HG03097 (cell line): ENCODE measurements around the gene NOL9.

Experiments used
- ATAC-seq: cut with Tn5 transposase; IDR thresholded peaks from one replicate; pipeline ENCODE4 v1.9.1; 2021; ENCODE audit not compliant: unreplicated experiment, low FRiP score

The NOL9 gene

DNA sequence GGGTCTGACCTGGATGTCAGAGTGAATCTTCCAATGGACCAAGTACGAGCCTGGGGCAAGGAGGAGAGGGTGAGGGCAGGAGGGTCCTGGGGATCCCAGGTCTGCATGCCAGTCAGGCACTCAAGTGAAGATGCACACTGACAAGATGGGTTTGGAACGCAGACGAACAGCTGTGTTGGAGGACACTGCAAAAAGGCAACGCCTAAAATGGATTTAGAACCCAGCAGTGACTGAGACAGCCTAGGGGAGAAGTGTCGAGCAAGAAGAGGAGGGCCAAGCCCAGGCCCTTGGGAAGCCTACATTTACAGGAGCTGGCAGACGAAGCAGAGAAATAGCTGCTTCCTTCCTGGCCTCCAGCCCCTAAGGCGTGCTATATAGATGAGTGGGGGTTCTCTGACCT is 25.8 kb downstream of the NOL9 start:
- ATAC-seq = no peak

DNA sequence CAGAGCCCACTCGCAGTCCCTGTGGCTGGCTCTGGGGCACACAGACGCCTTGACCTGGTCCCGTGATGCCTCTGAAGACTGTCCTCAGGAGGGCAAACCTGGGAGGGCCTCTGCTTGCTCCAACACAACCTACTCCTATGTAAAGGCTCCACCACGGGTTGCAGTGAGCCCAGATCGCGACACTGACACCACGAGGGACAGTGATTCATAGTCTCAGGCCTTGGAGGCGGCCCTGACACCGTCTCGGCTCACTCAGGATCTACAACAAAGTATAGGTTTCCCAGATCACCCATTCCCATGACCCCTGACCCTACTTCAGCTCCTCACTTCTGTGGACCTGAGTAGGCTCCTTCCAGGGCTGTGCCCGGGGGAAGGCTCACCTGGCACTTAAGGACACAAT is 28.0 kb downstream of the NOL9 start:
- ATAC-seq = no peak

DNA sequence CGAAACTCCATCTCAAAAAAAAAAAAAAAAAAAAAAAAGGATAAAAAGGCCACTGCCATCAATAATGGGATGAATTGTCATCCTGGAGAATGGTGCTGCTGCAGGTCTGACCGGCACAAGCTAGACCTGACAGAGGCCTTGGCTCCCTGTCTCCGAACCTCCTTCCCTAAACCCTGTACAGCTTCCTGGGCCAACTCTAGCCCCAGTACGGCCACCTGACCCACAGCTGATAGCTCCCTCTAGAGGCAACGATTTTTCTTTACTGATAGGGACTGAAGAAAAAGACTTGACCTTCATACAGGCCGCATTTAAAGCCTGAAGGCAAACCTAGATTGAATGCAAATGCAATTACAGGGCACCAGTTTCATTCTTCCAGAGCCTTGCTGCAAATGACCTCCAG is 30.7 kb downstream of the NOL9 start:
- ATAC-seq = no peak

DNA sequence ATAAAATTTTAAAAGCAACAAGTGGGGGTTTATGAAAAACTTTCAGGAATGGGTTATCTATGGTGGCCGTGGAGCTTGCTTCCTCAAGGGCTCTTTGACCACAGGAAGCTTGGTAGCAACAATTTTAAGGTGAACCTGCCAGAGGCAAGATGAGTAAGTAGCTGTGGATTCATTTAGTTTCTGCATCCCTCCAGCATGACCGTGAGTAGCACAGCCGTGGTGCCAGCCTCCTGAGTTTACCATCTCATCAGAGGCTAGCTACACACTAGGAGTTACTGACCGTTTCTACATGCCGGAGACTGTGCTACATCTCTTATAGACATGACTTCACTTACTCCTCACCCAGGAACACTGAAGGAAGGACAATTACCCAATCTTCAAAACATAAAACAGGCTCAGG is 32.8 kb downstream of the NOL9 start:
- ATAC-seq = no peak

DNA sequence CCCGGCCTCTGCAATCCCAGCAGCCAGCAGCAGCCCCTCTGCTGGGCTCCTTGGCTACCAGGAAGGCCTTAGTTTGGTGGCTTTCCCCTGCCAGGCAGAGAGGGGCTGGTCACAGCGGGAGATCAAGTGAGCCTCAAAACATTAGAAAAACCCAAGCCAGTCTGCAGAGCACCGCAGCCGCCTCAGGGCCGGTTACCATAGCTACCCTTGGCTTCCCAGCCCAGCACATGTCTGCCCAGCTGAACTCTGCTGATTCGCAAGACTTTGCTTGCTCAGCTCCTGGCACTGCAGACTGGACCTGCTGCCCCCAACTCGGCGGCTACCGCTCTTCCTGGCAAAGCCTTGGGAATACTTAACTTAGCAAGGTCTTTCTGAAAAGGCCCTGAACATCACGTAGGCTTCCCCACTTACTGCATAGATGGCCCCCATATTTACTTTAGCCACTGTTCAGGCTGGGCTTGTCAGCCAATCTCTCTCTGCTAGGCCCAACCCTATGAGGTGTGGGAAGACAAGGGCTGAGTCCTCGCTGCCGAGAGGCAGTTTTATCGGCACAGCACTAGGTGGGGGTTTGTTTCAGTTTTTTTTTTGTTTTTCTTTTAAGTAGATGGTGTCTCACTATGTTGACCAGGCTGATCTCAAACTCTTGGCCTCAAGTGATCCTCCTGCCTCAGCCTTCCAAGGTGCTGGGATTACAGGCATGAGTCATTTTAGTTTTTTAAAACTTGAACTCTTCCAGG is 34.2 kb downstream of the NOL9 start:
- no peak for ATAC-seq

DNA sequence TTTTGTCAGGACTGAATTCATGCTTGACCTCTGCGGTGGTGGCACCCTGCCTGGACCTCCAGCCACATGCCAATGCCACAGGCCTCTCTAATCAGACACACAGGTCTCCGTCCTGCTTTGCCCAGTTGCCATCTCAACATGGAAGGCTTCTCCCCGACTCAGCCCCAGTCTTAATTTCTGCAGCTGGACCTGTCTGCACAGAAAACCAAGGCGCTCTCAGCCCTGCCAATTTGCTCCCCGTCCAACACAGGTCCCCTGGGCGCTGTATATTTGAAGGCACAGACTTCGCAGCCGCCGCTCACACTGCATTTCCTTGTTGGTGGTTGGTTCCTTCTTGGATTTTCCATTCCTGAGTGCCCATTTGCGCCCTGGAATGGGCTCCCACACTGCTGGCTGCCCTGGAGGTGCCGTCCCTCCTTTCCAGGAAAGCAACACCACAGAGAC is 34.8 kb downstream of the NOL9 start:
- ATAC-seq = no peak

DNA sequence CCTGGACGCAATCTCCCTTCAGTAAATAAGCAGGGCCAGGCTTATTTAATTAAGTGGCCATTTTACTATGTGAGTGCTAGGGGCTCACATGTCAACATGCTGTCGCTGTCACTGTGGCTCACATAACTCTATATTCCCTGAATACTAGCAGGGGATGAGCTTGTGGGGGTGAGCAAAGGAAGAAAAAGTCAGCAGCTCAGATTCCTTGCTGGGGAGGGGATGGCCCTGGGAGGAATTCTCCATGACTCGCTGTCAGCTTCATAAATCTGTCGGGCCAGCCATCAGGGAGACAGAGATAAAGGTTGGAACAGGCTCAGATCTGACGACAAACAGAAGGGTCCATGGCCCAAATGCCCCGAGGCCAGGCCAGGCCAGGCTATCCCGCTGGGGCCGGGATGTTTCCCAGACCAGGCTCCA is 36.9 kb downstream of the NOL9 start:
- no peak for ATAC-seq

DNA sequence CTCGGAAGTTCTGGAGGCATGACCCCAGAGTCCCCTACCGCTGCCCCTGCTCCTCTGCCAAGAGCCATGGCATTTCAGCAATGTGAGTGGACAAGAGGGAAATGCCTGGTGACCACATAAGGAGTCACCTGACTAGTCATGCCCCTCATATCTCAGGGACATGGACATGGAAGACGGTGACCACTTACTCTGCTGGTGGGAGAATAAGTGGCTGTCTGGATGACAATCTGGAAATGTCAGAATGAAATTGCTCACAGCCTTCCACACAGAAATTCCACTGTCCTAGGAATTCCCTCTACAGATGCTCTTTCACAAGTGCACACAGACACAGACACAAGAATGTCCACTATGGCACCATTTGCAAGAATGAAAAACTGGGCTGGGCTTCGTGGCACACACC is 38.5 kb downstream of the NOL9 start:
- ATAC-seq = no peak

DNA sequence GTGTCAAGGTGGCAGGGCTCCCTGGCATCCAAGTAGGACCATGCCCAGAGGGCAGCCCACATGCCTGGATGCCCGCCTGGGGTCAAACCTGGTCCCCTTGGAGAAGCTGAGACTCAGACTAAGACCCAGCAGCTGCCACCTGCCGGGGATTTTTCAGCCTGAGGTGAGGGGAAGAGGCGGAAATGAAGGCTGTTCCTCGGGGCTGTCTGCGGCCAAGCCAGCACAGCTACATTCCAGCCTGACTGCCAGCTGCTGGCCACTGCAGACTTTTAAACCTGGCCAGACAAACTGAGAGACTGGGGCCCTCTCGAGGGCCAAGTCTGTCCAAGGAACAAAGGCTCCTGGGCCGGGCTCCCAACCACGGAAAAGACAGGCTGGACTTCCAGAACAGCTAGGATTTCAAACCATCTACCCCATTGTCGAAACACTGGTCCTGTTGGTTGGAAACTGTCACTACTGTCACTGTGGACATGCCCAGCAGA is 41.0 kb downstream of the NOL9 start:
- ATAC-seq = no peak

DNA sequence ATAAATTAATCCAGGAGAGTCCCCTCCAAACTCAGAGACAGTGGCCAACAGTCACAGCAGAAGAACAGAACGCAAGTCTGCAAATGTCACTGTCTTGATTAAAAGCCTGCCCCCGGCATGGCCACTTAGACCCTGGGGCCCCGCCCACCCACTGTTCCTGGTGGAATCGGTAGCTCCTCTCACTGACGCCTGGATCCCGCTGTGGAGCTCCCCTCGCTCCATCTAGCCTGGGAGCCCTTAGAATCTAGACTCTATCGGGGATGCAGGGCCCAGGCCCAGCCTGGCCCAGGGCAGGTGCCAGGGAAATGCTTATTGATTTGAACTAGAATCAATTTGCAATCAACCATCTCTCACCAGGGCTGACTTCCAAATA is 41.4 kb downstream of the NOL9 start:
- no peak for ATAC-seq

DNA sequence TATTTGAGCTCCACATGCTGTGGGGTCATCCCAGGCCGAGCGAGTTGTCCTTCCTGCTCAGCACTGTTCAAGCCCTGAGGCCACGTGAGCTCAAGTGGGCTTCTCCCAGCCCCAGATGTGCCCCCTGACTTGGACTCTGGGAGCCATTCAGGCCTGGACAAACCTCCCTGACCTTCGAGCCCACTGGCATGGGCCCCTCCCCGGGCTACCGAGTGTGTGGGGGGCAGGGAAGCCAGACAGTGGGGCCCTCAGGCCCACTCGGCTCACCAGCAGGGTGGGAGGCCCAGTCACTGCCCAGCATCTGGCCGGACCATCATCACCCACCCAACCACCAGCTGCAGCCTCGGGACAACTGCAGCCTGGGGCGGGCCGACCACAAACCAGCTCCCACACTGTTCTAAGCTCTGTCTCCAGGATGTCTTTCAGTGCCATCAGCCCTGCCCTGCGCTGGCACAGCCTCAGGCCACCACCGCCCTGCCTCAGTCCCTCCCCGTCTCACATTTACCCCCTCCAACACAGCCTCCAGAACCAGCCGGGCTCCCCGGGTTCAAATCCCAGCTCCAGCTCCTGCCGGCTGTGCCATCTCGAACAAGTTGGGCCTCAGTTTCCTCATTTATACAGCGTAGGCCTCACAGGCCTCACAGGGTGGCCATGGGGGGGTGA is 41.9 kb downstream of the NOL9 start:
- ATAC-seq = no peak

DNA sequence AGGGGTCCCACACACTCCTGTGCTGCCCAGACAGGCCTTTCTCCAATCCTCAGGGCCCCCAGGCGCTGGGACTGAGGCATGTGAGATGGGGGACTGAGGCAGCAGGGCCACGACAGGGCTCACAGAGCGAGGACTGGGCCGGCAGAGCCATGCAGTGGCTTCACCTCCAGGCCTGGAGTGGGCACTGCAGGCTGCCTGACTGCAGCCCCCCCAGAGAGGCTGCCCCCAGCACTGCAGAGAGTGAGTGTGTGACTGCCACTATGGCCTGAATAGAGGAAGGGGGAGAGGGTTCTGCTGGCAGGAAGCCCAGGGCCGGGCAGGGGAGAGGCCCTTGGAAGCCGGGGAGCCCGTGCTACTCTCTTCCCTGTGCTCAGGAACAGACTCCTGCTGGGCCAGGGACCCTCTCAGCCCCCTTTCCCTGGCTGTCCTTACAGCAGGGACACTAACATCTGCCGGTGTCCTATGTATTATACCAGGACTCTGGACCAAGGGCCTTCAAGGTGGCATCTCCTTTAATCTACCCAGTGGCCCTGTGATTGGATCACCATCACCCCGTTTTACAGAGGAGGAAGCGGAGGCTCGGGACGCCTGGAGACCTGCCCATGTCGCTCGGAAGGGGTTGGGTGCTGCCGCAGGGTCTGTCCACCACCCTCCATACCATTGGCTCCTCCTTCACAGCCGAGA is 42.6 kb downstream of the NOL9 start:
- no peak for ATAC-seq

DNA sequence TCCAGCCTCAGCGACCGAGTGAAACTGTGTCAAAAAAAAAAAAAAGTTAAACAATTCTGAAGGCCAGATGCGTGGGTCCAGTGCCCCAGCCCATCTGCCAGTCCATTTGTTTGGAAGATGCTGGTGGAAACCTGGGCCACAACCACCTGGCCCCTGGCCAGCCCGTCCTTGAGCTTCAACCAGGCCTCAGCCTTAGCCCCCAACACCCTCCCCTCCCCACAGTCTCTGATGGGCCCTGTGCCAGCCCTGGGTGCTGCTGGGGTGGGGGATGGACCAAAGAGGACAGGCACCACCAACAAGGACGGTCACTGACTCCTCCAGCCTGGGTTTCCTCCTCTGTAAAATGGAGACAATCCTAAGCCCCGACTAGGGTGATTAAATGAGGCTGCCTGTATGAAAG is 43.3 kb downstream of the NOL9 start:
- no peak for ATAC-seq

DNA sequence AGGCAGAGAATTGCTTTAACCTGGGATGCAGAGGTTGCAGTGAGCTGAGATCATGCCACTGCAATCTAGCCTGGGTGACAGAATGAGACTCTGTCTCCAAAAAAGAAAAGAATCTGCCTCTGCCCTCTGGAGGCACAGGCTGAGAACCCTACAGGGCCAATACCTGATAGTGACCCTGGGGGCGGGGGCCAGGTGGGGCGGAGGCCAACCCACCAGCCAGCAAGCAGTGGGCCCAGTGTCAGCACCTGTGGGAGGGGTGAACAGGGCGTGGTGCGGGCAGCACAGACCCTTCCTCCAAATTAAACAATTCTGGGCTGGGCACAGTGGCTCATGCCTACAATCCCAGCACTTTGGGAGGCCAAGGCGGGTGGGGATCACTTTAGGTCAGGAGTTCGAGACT is 43.8 kb downstream of the NOL9 start:
- no peak for ATAC-seq

DNA sequence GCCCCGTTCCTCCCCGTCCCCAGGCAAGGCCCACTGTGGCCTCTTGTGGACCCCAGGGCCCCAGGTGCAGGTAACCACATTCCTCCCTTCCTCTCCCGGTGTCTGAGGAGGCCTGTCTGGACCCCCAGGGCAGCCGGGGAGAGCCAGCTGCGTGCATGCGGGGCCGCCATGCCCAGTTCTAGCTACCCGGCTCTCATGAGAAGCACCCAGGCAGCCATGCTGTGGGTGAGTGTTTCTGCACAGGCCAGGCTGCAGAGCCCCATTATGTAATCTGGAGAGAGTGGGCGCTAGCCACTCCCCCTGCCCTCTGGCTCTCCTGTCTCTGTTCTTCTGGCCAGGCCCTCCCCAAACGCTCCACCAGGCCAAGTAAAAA is 44.4 kb downstream of the NOL9 start:
- ATAC-seq = no peak

DNA sequence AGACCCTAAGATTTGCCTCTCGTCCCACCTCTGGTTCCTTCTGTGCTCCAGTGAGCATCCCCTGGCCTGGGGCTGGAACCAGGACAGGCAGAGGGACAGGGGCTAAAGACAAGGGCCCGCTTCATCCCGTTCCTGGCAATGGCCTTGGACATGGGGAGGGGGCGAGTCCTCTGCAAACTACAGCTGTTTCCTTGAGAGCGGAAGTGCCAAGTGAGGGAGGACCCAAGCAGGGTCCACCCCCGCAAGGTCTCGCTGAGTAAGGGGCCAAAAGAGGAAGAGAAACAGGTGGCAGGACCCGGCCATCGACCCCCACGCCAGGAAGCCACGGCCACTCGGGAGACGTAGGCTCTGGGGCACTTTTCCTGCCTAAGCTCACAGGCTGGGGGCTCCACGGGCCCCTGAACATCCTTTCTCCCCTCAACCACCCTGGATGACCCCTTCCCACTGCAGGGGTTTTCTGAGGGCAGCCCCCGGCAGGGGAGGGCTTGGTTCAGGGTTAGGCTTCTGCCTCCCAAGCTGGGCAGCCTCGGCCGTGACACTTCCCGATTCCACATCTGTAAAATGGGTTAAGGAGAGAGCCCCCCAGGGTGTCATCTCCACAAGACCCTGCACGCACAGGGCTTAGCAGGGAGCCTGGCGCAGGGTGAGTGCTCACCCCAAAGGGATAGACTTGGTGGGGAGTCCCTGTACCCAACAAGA is 44.9 kb downstream of the NOL9 start:
- no peak for ATAC-seq

DNA sequence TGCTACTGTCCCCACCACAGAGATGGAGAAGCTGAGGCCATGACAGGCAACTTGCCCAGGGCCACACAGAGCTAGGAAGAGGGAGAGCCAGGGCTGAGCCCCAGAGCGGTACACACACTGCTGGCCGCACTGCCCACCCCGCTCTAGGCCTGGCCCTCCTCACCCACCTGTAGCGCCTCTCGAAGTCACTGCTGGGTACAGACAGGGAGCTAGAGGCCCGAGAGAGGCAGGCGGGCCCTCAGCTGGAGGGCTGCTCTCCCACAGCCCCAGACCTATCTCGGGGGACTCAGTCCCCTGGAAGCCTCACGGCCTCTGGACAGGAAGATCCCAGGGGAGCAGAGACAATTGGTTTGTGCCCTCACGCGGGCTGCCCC is 45.5 kb downstream of the NOL9 start:
- ATAC-seq = no peak

DNA sequence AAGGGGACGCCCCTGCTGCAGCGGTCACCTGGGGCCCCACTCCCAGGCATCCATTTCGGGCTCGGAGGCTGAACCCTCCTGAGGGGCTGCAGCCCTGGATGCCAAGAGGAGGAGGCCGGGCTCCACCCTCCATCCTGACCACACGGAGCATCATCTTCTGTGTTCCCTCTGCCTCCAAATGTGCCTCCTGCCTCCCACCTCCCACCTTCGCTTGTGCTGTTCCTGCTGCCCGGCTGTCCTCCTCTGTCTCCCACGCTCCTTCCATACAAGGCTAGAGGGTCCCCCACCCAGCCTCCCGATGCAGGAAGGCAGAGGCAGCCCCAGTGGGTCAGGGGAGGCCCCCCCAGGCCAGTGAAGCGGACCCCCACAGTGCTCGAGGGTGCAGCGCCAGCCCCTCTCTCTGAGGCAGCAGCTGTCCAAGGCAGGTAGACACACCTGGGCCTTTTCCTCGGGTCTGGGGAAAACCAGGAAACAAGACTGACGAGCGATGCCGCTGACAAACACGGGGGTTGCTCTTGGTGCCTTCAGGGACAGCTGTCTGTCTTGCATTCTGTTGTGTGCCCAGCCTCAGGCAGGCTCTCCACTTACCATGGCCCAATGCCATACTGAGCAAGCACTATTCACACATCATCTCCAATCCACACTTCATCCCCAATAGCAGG is 46.0 kb downstream of the NOL9 start:
- no peak for ATAC-seq

DNA sequence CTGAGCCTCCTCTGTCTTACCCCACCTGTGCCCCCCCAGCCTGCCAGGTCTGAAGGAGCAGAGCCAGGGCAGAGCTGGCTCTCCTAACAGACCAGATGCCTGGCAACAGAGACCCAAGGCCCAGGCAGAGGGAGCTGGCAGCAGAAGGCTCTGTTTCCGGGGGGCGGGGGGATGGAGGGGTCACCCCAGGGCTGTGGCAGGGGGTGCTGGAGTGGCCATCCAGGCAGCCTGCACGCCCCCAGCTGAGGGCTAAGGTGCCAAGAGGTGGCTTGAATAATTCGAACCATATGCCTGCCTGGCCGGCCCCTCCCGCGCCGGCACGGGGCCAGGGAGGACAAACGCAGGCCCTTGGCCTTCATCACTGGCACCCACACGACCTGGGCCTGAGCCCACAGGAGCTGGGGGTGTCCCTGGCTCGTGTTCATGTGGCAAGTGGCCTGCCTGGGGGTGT is 46.8 kb downstream of the NOL9 start:
- no peak for ATAC-seq

DNA sequence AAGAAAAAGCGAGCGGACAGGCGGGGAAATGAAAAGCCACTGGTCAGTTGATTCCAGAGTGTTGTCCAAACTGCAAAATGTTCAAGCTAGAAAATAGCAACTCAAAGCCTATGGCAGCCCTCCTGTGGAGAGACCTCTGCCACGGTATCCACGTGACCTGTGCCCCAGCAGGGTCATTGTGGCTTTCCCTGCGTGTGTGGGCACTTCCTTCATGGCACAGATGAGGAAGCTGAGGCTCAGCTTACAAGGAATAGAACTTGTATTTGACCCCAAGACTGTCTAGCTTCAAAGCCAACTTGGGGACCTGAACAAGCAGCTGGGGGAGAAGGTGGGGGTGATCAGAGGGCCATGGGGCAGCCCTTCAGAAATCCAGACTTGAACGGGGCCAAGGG is 47.3 kb downstream of the NOL9 start:
- ATAC-seq = no peak
